NCI-H524 (cell line): Measurements from ENCODE around the gene CORO7.
"Not testable (repeated sequence)": the region's sequence is repeated elsewhere in the genome, so short reads cannot be mapped to it uniquely, and the experiment has no call there.

Source experiments
- DNase-seq, 2 experiments: peaks; one replicate each; lab custom pipeline; 2025; lab: John Stamatoyannopoulos, UW

The CORO7 gene

GRCh38 chr16:4336701-4337539, 79.5 kb downstream of the CORO7 start:
- no peak for DNase-seq

- no peak for DNase-seq
Measured at GRCh38 chr16:4334724-4335495, 81.5 kb downstream of the CORO7 start.

- DNase-seq = not testable (repeated sequence)
Measured at GRCh38 chr16:4333714-4334113, 82.7 kb downstream of the CORO7 start.

GRCh38 chr16:4333308-4333638, 83.1 kb downstream of the CORO7 start:
- no peak for DNase-seq

GRCh38 chr16:4332623-4333307, 83.6 kb downstream of the CORO7 start:
- DNase-seq = no peak

- DNase-seq = no peak
Measured at GRCh38 chr16:4332083-4332482, 84.3 kb downstream of the CORO7 start.

GRCh38 chr16:4330277-4330874, 86.0 kb downstream of the CORO7 start:
- peak in 1 of 2 experiments; percentile 59 for DNase-seq

GRCh38 chr16:4328782-4329775, 87.3 kb downstream of the CORO7 start:
- no peak for DNase-seq

- DNase-seq = peak; percentile 72 to 81
Measured at GRCh38 chr16:4328046-4328781, 88.2 kb downstream of the CORO7 start.

GRCh38 chr16:4327386-4328045, 88.9 kb downstream of the CORO7 start:
- DNase-seq = no peak

- DNase-seq = no peak
Measured at GRCh38 chr16:4325253-4325758, 91.1 kb downstream of the CORO7 start.

- DNase-seq = no peak
Measured at GRCh38 chr16:4324492-4325252, 91.7 kb downstream of the CORO7 start.

GRCh38 chr16:4323845-4324488, 92.4 kb downstream of the CORO7 start:
- no peak for DNase-seq

- DNase-seq = no peak
Measured at GRCh38 chr16:4323071-4323844, 93.1 kb downstream of the CORO7 start.

GRCh38 chr16:4322121-4323052, 94.0 kb downstream of the CORO7 start:
- DNase-seq = no peak
